ENCODE results near the gene ZYG11A.

The ZYG11A gene

DNA sequence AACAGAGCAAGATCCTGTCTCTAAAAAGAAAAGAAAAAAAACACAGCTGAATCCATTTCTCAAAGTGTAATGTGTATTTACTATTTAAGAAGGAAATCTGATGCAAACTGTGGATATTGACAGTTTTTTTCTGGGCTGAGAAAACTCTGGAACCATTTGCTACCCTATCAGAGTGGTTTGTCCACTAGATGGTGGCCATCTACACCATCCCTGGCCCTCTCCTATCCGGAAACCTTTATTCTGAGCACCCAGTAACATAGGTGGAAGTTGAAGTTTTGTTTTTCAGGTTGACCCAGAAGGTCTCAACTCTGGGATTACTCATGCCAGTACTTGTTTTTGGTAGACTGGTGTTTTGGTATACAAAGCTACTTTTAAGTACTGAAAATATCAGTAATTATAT is 58.8 kb downstream of the ZYG11A start:
- no peak overlapping the region for H3K4me3 ChIP-seq (ENCODE audit: insufficient read depth, low read length, poor library complexity, severe bottlenecking)
- H4K20me1 ChIP-seq (ENCODE audit: low read depth, low read length), result no peaks in the 10 kb centered on the region
- no peak overlapping the region for H2AFZ ChIP-seq (ENCODE audit: low read depth, low read length, severe bottlenecking)
- H3K9ac ChIP-seq (ENCODE audit: low read length), result no peak overlapping the region
- H3K4me2 ChIP-seq (ENCODE audit: low read depth, low read length, poor library complexity, severe bottlenecking), result no peak overlapping the region
- H3K27me3 ChIP-seq (ENCODE audit: low read length), result no peaks in the 10 kb centered on the region
- H3K27ac ChIP-seq (ENCODE audit: low read depth, low read length), result no peak overlapping the region
- no peaks in the 10 kb centered on the region for H3K79me2 ChIP-seq (ENCODE audit: insufficient read depth, low read length)
- peaks cover 4% of the 10 kb centered on the region; the same call in 1 of the 2 replicates for H3K36me3 ChIP-seq (ENCODE audit: low read length)
- H3K9me2 ChIP-seq (replicated peaks; ENCODE audit: insufficient read depth, low read length), result no peaks in the 10 kb centered on the region
- no peaks in the 10 kb centered on the region for H3F3A ChIP-seq (ENCODE audit: insufficient read depth)
- TF ChIP-seq EZH2phosphoT487 (conservative IDR thresholded peaks at IDR 0.05; ENCODE audit: low read length), result no peak
- TF ChIP-seq, protein P1, sequence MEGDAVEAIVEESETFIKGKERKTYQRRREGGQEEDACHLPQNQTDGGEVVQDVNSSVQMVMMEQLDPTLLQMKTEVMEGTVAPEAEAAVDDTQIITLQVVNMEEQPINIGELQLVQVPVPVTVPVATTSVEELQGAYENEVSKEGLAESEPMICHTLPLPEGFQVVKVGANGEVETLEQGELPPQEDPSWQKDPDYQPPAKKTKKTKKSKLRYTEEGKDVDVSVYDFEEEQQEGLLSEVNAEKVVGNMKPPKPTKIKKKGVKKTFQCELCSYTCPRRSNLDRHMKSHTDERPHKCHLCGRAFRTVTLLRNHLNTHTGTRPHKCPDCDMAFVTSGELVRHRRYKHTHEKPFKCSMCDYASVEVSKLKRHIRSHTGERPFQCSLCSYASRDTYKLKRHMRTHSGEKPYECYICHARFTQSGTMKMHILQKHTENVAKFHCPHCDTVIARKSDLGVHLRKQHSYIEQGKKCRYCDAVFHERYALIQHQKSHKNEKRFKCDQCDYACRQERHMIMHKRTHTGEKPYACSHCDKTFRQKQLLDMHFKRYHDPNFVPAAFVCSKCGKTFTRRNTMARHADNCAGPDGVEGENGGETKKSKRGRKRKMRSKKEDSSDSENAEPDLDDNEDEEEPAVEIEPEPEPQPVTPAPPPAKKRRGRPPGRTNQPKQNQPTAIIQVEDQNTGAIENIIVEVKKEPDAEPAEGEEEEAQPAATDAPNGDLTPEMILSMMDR (IDR thresholded peaks at IDR 0.05; ENCODE audit: insufficient read depth, low read length, poor library complexity, severe bottlenecking), result no peak
- H3K9me3 ChIP-seq (ENCODE audit: insufficient read depth, low read length), result no peaks in the 10 kb centered on the region

DNA sequence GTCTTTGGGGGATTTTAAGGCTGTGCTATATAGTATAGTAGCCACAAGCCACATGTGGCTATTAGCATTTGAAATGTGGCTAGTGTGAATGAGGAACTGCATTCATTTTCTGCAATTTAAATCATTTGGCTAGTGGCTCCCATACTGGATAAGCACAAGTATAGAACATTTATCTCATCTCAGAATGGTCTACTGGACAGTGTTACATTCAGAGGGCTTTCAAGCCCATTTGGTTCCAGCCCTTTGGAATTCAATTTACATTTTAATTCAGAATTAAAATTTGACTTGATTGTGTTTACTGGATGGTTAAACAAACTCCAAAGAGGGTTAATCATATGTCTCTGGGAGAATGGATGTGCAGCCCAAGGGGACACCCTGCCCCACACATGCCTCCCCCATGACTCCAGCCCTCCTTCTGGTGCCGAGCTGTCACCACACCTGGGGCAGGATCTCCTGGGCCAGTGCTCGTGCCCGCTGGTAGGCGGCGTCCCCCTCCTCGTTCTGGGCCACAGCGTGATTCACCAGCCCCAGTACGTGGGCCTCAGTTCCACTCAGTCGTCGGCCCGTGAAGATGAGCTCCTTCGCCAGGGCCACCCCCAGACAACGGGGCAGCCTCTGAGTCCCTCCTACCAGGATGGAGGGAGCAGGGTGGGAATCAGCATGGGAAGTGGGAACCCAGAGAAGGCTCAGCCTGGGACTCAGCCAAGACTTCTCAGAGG is 61.8 kb downstream of the ZYG11A start:
- H3K4me3 ChIP-seq (ENCODE audit: insufficient read depth, low read length, poor library complexity, severe bottlenecking), result no peak overlapping the region
- no peak overlapping the region for H3K27ac ChIP-seq (ENCODE audit: low read depth, low read length)
- no peak overlapping the region for H3K9ac ChIP-seq (ENCODE audit: low read length)
- H3K9me3 ChIP-seq (ENCODE audit: insufficient read depth, low read length), result no peaks in the 10 kb centered on the region
- H3K27me3 ChIP-seq (ENCODE audit: low read length), result no peaks in the 10 kb centered on the region
- no peak overlapping the region for H2AFZ ChIP-seq (ENCODE audit: low read depth, low read length, severe bottlenecking)
- TF ChIP-seq, protein P1 (IDR thresholded peaks at IDR 0.05; ENCODE audit: insufficient read depth, low read length, poor library complexity, severe bottlenecking), result no peak
- TF ChIP-seq EZH2phosphoT487 (conservative IDR thresholded peaks at IDR 0.05; ENCODE audit: low read length), result no peak
- H4K20me1 ChIP-seq (ENCODE audit: low read depth, low read length), result no peaks in the 10 kb centered on the region
- no peak overlapping the region for H3K4me2 ChIP-seq (ENCODE audit: low read depth, low read length, poor library complexity, severe bottlenecking)
- H3F3A ChIP-seq (ENCODE audit: insufficient read depth), result no peaks in the 10 kb centered on the region
- no peaks in the 10 kb centered on the region for H3K9me2 ChIP-seq (replicated peaks; ENCODE audit: insufficient read depth, low read length)
- peaks cover 4% of the 10 kb centered on the region; the same call in 1 of the 2 replicates for H3K36me3 ChIP-seq (ENCODE audit: low read length)
- no peaks in the 10 kb centered on the region for H3K79me2 ChIP-seq (ENCODE audit: insufficient read depth, low read length)

DNA sequence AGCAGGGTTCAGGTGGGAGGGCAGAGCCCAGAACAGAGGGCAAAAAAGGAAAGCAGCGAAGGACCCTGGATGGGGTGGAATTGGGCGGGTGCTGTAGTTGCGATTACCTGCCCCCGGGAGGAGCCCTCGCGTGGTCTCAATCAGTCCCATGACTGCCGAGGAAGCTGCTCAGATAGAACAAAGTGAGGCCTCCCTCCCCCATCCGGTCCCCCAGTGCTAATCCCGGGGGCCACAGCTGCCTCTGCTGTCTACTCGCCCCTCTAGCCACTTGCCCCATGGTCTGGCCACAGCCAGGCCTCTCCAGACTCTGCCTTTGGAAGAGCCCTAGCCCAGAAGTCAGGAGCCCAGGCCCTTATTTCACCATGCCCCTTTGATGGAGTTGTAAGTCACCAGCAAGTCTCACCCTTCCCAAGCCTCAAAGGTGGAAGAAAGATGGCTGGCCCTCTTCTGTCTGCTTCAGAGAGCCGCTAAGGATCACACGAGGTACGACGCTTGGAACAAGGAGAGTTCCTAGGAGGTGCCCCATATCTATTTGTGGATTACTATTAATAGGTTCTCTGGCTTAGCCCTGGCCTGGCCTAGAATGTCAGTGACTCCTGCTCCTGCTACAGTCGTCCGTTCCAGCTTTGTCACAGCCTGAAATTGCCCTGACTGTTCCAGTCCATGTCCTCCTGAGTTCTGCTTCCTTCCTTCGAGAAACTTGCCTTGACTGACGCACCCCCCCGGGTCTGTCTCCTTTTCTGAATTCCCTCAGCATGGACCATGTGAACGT is 62.6 kb downstream of the ZYG11A start:
- H3K9me3 ChIP-seq (ENCODE audit: insufficient read depth, low read length), result no peaks in the 10 kb centered on the region
- H3K4me3 ChIP-seq (ENCODE audit: insufficient read depth, low read length, poor library complexity, severe bottlenecking), result no peak overlapping the region
- H3F3A ChIP-seq (ENCODE audit: insufficient read depth), result no peaks in the 10 kb centered on the region
- H4K20me1 ChIP-seq (ENCODE audit: low read depth, low read length), result no peaks in the 10 kb centered on the region
- TF ChIP-seq, protein P1 (IDR thresholded peaks at IDR 0.05; ENCODE audit: insufficient read depth, low read length, poor library complexity, severe bottlenecking), result no peak
- TF ChIP-seq EZH2phosphoT487 (conservative IDR thresholded peaks at IDR 0.05; ENCODE audit: low read length), result no peak
- no peaks in the 10 kb centered on the region for H3K9me2 ChIP-seq (replicated peaks; ENCODE audit: insufficient read depth, low read length)
- H3K27me3 ChIP-seq (ENCODE audit: low read length), result no peaks in the 10 kb centered on the region
- peaks cover under 1% of the 10 kb centered on the region; the same call in 1 of the 2 replicates for H3K36me3 ChIP-seq (ENCODE audit: low read length)
- no peak overlapping the region for H3K4me2 ChIP-seq (ENCODE audit: low read depth, low read length, poor library complexity, severe bottlenecking)
- H2AFZ ChIP-seq (ENCODE audit: low read depth, low read length, severe bottlenecking), result no peak overlapping the region
- H3K27ac ChIP-seq (ENCODE audit: low read depth, low read length), result no peak overlapping the region
- no peaks in the 10 kb centered on the region for H3K79me2 ChIP-seq (ENCODE audit: insufficient read depth, low read length)
- no peak overlapping the region for H3K9ac ChIP-seq (ENCODE audit: low read length)

Measured in SU-DHL-6 (cell line).